ENCODE measurements around the gene PRIM2.
"Not testable (repeated sequence)": the region's sequence is repeated elsewhere in the genome, so short reads cannot be mapped to it uniquely, and the experiment has no call there.

DNA sequence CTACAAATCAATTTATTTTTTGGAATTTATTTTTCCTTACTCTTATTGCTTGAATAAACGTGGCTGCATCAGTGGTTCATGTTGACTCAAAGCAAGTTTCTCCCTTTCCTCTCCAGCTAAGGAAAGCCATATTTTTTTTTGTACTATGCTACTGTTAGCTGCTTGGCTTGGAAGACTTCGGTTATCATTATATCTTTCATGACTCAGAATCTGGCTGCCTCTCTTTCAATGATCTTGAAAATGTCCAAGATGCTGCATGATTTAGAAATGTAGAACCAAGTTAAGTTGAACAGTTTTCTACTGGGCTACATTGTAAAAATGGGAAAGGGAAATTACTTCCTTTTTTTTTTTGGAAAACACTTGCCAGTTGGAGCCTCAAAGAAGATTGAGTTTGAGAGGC lies 44.9 kb downstream of the PRIM2 start:
- not testable (repeated sequence) for TF ChIP-seq POLR2A (IDR thresholded peaks at IDR 0.05; ENCODE audit: low read depth, low read length); MXI1 (IDR thresholded peaks at IDR 0.05; ENCODE audit: borderline replicate concordance, low read depth, low read length); RAD21 (IDR thresholded peaks at IDR 0.05; ENCODE audit: low read length); CTCF (conservative IDR thresholded peaks at IDR 0.05; ENCODE audit: low read depth, low read length); ELK1 (IDR thresholded peaks at IDR 0.05; ENCODE audit: borderline replicate concordance, low read depth, low read length); MAZ (IDR thresholded peaks at IDR 0.05; ENCODE audit: borderline replicate concordance, low read depth, low read length); MAFK (IDR thresholded peaks at IDR 0.05; ENCODE audit: low read depth, low read length)

Measured in IMR-90 (cell line).